GM21360 (cell line): ENCODE measurements around the gene STX2.
A peak's percentile ranks its signal among the peaks of the same experiment; 100 is the strongest.
"Not testable (repeated sequence)": the region's sequence is repeated elsewhere in the genome, so short reads cannot be mapped to it uniquely, and the experiment has no call there.

Experiments
- ATAC-seq: cut with Tn5 transposase; IDR thresholded peaks from one replicate; pipeline ENCODE4 v1.9.1; 2021; ENCODE audit warnings: mild to moderate bottlenecking, moderate library complexity; ENCODE audit not compliant: unreplicated experiment

Gene STX2

GRCh38 chr12:130838951-130839769, at the start of gene STX2:
Gene STX2, minus strand, starts transcription at chr12:130839250. Its CDS starts 151 bp downstream, at chr12:130839099.
- peak; percentile 88 for ATAC-seq

DNA sequence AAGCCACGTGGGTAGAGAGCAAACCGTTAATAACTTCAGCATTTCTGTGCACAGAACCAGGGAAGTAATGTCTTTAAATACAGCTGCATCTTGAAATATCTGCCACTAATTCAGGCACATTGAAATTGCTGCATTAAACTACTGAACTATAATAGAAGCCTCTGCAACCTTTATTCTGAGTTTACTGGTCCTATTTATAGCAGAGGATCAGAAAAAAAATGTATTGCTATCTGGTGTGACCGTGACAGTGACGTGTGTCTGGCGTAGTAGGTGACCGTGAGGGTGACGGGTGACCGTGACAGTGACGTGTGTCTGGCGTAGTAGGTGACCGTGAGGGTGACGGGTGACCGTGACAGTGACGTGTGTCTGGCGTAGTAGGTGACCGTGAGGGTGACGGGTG, 48.1 kb upstream of the STX2 start:
- not testable (repeated sequence) for ATAC-seq

GRCh38 chr12:130881548-130881947, 42.5 kb upstream of the STX2 start:
- ATAC-seq: no peak

GRCh38 chr12:130881046-130881445, 42.0 kb upstream of the STX2 start:
- ATAC-seq: no peak

DNA sequence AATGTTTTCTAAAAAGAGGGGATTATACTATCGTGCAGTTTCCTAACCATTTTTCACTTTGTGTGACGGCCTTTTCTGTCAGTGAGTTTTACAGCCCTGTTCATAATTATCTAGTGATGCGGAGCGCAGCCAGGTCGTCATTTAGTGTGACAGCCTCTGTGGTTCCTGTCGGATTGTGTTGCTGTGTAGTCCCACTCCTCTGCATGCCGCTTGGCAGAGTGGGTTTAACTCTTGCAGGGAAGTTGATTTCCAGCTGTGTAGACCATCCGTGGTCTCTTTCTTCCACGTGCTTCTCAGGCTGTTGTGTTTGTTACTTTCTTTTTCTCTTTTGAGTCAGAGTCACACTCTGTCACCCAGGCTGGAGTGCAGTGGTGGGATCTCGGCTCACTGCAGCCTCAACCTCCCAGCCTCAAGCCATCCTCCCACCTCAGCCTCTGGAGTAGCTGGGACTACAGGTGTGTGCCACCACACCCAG, 41.4 kb upstream of the STX2 start:
- ATAC-seq: peak; percentile 46

GRCh38 chr12:130879781-130880389, 40.8 kb upstream of the STX2 start:
- peak; percentile 4 for ATAC-seq

- peak; percentile 81 for ATAC-seq
Observed at GRCh38 chr12:130879212-130879686, 40.2 kb upstream of the STX2 start.

DNA sequence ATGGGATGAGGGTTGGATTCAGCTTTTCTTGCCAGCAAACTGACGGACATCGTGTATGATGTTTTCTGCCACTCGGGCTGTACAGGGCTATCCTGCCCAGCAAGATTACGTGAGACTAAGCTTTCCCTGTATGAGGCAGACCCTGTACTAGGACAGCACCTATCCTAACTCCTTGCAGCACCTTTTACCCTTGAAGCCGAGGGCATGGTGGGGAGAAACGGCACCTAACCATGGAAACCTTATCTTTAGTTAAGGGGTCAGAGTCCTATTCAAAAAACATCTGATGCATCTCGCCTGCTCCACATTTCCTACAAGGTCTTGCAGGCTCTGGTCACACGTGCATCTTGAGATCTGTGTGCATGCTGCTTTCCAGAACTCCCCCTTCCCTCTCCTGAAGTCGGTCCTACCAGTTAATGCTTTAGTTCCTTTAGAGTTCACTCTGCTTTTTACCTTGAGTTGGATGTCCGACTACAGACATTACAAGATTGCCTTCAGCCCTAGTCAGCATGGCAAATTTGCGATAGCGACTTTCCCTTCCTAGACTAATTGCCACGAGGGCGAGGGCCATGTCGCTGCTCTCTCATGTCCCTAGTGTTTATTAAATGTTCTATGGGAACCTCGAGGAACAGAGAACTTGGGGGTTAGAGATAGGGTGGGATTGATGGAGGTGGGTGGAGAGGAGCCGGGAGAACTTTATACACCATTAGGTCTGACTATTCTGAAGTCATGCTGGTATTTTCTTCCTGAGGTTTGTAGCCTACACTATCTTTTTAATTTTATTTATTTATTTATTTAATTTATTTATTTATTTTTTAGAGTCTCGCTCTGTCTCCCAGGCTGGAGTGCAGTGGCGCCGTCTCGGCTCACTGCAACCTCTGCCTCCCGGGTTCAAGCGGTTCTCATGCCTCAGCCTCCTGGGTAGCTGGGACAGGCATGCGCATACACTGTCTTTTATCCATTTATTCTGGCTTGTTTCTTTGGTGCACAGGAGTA, 39.4 kb upstream of the STX2 start:
- ATAC-seq: no peak

- no peak for ATAC-seq
Observed at GRCh38 chr12:130877333-130877732, 38.3 kb upstream of the STX2 start.

GRCh38 chr12:130876758-130877157, 37.7 kb upstream of the STX2 start:
- no peak for ATAC-seq

GRCh38 chr12:130876297-130876696, 37.2 kb upstream of the STX2 start:
- ATAC-seq: no peak

- not testable (repeated sequence) for ATAC-seq
Observed at GRCh38 chr12:130875708-130876107, 36.7 kb upstream of the STX2 start.

DNA sequence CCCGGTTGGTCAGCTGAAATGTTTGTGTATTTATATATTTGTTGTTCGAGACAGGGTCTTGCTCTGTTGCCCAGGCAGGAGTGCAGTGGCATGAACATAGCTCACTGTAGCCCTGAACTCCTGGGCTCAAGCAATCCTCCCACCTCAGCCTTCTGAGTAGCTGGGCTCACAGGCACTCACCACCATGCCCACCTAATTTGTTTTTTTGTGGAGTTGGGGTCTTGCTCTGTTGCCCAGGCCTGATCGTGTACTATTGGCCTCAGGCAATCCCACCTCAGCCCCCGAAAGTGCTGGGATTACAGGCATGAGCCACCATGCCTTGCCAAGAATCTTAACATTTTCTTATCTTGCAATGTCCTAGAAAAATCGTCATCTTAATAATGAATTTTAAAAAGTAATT, 36.1 kb upstream of the STX2 start:
- no peak for ATAC-seq

DNA sequence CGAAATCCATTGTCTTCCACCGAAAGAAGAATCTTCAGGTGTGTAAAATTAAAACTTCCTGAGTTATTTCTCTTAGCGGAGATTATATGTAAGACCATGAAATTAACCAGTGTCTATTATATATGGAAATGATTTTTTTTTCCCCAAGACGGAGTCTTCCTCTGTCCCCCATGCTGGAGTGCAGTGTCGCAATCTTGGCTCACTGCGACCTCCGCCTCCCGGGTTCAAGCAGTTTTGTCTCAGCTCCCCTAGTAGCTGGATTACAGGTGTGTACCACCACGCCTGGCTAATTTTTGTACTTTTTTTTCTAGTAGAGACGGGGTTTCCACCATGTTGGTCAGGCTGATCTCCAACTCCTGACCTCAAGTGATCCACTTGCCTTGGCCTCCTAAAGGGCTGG, 35.6 kb upstream of the STX2 start:
- ATAC-seq: no peak

GRCh38 chr12:130873825-130874224, 34.8 kb upstream of the STX2 start:
- no peak for ATAC-seq

DNA sequence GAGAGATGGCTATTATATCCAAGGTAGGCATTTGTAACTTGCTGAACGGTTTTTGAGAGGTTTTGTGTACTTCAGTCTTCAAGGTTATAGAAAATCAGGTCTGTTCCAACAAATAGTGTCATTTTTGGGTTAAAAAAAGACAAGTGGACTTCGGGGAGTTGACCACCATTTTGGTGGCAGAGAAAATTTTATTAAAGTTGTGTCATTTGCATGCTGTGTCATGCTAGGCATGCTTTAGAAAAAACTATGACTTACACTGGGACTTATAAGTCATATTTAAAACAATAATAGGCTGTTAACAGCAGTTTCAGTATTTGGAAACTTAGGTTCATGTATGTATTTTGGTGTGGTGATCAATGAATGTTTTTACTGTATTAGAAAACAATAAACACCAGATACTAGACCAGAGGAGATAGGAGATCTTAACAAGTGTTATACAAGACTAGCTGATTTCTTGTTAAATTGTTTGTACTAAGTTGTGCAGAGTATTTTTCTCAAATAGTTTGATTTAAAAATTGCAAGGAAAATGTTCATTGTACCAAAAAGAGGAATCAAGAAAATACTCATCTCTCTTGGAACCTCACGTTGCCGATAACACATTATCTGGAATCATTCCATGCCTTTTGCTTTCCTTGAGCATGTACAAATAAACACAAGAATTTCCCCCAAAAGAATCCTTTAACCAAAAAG, 34.2 kb upstream of the STX2 start:
- no peak for ATAC-seq

- ATAC-seq: peak; percentile 25
Observed at GRCh38 chr12:130872179-130873096, 33.4 kb upstream of the STX2 start.

- peak; percentile 68 for ATAC-seq
Observed at GRCh38 chr12:130871286-130872178, 32.5 kb upstream of the STX2 start, which contains the start of gene RAN. Gene RAN, plus strand, starts transcription at chr12:130872066. Its CDS starts 528 bp downstream, at chr12:130872594.
